ENCODE results near the gene CYP11A1. TPM values are rescaled to one million over a fixed set of nuclear protein-coding genes. Genes with fewer than 3 reads are reported as not detected.
A peak's percentile ranks its signal among the peaks of the same experiment; 100 is the strongest.

Gene CYP11A1
- total RNA-seq, 1 donor from 2014 or later: 1.1 TPM

- peaks cover 41% of the 10 kb centered on the region for H3K27me3 ChIP-seq
- no peak for TF ChIP-seq CTCF (IDR thresholded peaks at IDR 0.05)
- intact Hi-C loops (cut with DNase I): no loop called here
These were observed 71.6 kb downstream of the CYP11A1 start for GRCh38 chr15:74295800-74296199.

GRCh38 chr15:74294010-74294409 is 73.4 kb downstream of the CYP11A1 start:
- ATAC-seq: no peak
- no peak for TF ChIP-seq CTCF (IDR thresholded peaks at IDR 0.05)
- Histone ChIP-seq H3K27ac (no peak overlapping the region), H3K27me3 (peaks cover 29% of the 10 kb centered on the region), H3K4me1 (no peaks in the 10 kb centered on the region), H3K4me3 (no peak overlapping the region), H3K9me3 (no peaks in the 10 kb centered on the region), H3K36me3 (no peaks in the 10 kb centered on the region)
- DNase-seq: no peak
- intact Hi-C loops (cut with DNase I): no loop called here

More at GRCh38 chr15:74295800-74296199, 71.6 kb downstream of the CYP11A1 start:
- H3K4me1 ChIP-seq: no peaks in the 10 kb centered on the region
- H3K4me3 ChIP-seq: no peak overlapping the region
- DNase-seq: no peak
- no peak for ATAC-seq
- no peak overlapping the region for H3K27ac ChIP-seq
- H3K36me3 ChIP-seq: no peaks in the 10 kb centered on the region
- no peaks in the 10 kb centered on the region for H3K9me3 ChIP-seq

- no peak for ATAC-seq
- TF ChIP-seq CTCF (IDR thresholded peaks at IDR 0.05): no peak
- DNase-seq: no peak
- H3K36me3 ChIP-seq: no peaks in the 10 kb centered on the region
- intact Hi-C loops (cut with DNase I): no loop called here
- H3K4me1 ChIP-seq: no peaks in the 10 kb centered on the region
- no peak overlapping the region for H3K27ac ChIP-seq
- no peak overlapping the region for H3K4me3 ChIP-seq
- no peaks in the 10 kb centered on the region for H3K9me3 ChIP-seq
- peaks cover 29% of the 10 kb centered on the region for H3K27me3 ChIP-seq
These were observed 74.2 kb downstream of the CYP11A1 start for GRCh38 chr15:74293021-74293810.

GRCh38 chr15:74291101-74292071 is 76.1 kb downstream of the CYP11A1 start:
- intact Hi-C loops (cut with DNase I): no loop called here
- peaks cover 24% of the 10 kb centered on the region for H3K27me3 ChIP-seq

GRCh38 chr15:74290645-74291044 is 76.8 kb downstream of the CYP11A1 start:
- Histone ChIP-seq H3K4me1 (no peaks in the 10 kb centered on the region), H3K27ac (no peak overlapping the region), H3K36me3 (no peaks in the 10 kb centered on the region), H3K9me3 (no peaks in the 10 kb centered on the region), H3K27me3 (peaks cover 24% of the 10 kb centered on the region), H3K4me3 (no peak overlapping the region)
- ATAC-seq: no peak
- no peak for DNase-seq
- intact Hi-C loops (cut with DNase I): no loop called here
- TF ChIP-seq CTCF (IDR thresholded peaks at IDR 0.05): no peak

More at GRCh38 chr15:74291101-74292071, 76.1 kb downstream of the CYP11A1 start:
- DNase-seq: peak; percentile 85
- Histone ChIP-seq H3K4me1 (no peaks in the 10 kb centered on the region), H3K9me3 (no peaks in the 10 kb centered on the region), H3K27ac (no peak overlapping the region), H3K36me3 (no peaks in the 10 kb centered on the region), H3K4me3 (no peak overlapping the region)
- no peak for TF ChIP-seq CTCF (IDR thresholded peaks at IDR 0.05)
- ATAC-seq: peak; percentile 74

Data from upper lobe of right lung (tissue), 1 donor.